Lung (tissue), 12 donors: ENCODE results near the gene DUSP14. TPM values are rescaled to one million over a fixed set of nuclear protein-coding genes. Genes with fewer than 3 reads are reported as not detected.

ENCODE experiments used
- ATAC-seq: fragments of 200-7000 bp; cut with Tn5 transposase; one replicate; pipeline ENCODE4 v1.9.1; 2020; ENCODE audit warnings: moderate number of reproducible peaks; ENCODE audit not compliant: insufficient read depth, low FRiP score
- DNase-seq, 3 donors: peaks; one replicate each; pipeline ENCODE4 v3.0.0-alpha.2; 2013 to 2017
- H3K27ac ChIP-seq, 2 donors: one replicate each; pipeline ENCODE4 v1.5.1; 2013; ENCODE audit warnings: mild to moderate bottlenecking in 2 of 2, moderate library complexity in 2 of 2, control low read depth in 1 of 2, inconsistent platforms in 1 of 2, low read depth in 1 of 2, low read length in 1 of 2
- H3K27me3 ChIP-seq, 3 donors: one replicate each; pipeline ENCODE4 v1.5.1; 2013; ENCODE audit warnings: low read length in 2 of 3; ENCODE audit not compliant: control insufficient read depth in 3 of 3, insufficient read depth in 3 of 3
- H3K36me3 ChIP-seq, 4 donors: one replicate each; pipeline ENCODE4 v1.5.1; 2013; ENCODE audit warnings: low read length in 4 of 4, mild to moderate bottlenecking in 1 of 4, moderate library complexity in 1 of 4; ENCODE audit not compliant: control insufficient read depth in 4 of 4, insufficient read depth in 4 of 4
- H3K4me1 ChIP-seq, 5 donors: one replicate each; pipeline ENCODE4 v1.5.1; 2013; ENCODE audit warnings: low read length in 5 of 5, mild to moderate bottlenecking in 2 of 5, moderate library complexity in 1 of 5; ENCODE audit not compliant: control insufficient read depth in 5 of 5, insufficient read depth in 5 of 5
- H3K4me3 ChIP-seq: one replicate; pipeline ENCODE4 v1.5.1; 2013; ENCODE audit warnings: mild to moderate bottlenecking, control low read depth, moderate library complexity
- H3K9ac ChIP-seq, 2 donors: one replicate each; pipeline ENCODE4 v1.5.1; 2013; ENCODE audit warnings: low read length in 2 of 2, control low read depth in 1 of 2; ENCODE audit not compliant: insufficient read depth in 1 of 2
- H3K9me3 ChIP-seq, 4 donors: one replicate each; pipeline ENCODE4 v1.5.1; 2013; ENCODE audit warnings: low read length in 3 of 4, mild to moderate bottlenecking in 1 of 4, moderate library complexity in 1 of 4; ENCODE audit not compliant: control insufficient read depth in 4 of 4, insufficient read depth in 3 of 4
- WGBS, 2 donors: extraction: QIAGEN DNeasy Blood & Tissue Kit; methylation state at CpG; one replicate each; pipeline ENCODE4 v1.1.7; 2013; 5-methylcytosine and 5-hydroxymethylcytosine counted together
- polyA plus RNA-seq, 2 donors: library from polyadenylated mRNA; stranded (reverse); fragments of 200-250 nt; gene quantifications; one replicate each; pipeline ENCODE4 v1.2.1, GENCODE V29; 2013
- total RNA-seq, 2 donors: library from RNA; depleted of rRNA in 1 of 2; stranded (reverse); fragments of >200 nt in 1 of 2; gene quantifications; one replicate each; pipeline ENCODE4 v1.2.1, GENCODE V29; 2014 to 2021
- TF ChIP-seq, protein P1 (sequence below): IDR thresholded peaks from 2 replicates; pipeline ENCODE4 v1.5.1; 2012; ENCODE audit warnings: mild to moderate bottlenecking; ENCODE audit errors: control extremely low read depth, extremely low read depth
- donor health status: control.
- donor health status: control.
- donor health status: Bipolar disorder and iron deficiency.
- donor health status: healthy.
- donor health status: DM: yes; HTN: yes; CAD: no.

The DUSP14 gene
- total and polyA plus RNA-seq, 4 donors, result 7.4 to 15.7 (median 10.4) TPM

GRCh38 chr17:37555386-37555785 is 65.7 kb downstream of the DUSP14 start:
- TF ChIP-seq, protein P1, sequence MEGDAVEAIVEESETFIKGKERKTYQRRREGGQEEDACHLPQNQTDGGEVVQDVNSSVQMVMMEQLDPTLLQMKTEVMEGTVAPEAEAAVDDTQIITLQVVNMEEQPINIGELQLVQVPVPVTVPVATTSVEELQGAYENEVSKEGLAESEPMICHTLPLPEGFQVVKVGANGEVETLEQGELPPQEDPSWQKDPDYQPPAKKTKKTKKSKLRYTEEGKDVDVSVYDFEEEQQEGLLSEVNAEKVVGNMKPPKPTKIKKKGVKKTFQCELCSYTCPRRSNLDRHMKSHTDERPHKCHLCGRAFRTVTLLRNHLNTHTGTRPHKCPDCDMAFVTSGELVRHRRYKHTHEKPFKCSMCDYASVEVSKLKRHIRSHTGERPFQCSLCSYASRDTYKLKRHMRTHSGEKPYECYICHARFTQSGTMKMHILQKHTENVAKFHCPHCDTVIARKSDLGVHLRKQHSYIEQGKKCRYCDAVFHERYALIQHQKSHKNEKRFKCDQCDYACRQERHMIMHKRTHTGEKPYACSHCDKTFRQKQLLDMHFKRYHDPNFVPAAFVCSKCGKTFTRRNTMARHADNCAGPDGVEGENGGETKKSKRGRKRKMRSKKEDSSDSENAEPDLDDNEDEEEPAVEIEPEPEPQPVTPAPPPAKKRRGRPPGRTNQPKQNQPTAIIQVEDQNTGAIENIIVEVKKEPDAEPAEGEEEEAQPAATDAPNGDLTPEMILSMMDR, result no peak
- DNase-seq (no peak), ATAC-seq (no peak)
- Histone ChIP-seq H3K27ac (no peak overlapping the region), H3K27me3 (no peaks in the 10 kb centered on the region), H3K4me3 (no peak overlapping the region), H3K9ac (no peak overlapping the region), H3K9me3 (no peaks in the 10 kb centered on the region), H3K4me1 (peaks cover 0 to 10% (median 0%) of the 10 kb centered on the region in 5 donors), H3K36me3 (peaks cover 15 to 39% (median 26%) of the 10 kb centered on the region in 4 donors)
- 97 to 98% methylated on average over 3 of the region's 3 CpGs for WGBS, 2 donors

DNA sequence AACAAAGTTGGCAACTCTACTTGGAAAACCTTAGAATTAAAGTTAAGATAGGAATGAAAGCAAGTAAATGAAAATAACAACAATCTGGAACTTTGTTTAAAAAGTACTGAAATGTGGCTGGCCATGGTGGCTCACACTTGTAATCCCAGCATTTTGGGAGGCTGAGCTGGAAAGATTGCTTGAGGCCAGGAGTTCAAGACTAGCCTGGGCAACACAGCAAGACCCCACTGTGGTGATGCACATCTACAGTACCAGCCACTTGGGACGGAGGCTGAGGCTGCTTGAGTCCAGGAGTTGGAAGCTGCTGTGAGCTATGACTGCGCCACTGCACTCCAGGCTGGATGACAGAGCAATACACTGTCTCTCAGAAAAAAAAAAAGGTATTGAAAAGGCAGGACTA is 67.8 kb downstream of the DUSP14 start:
- Histone ChIP-seq H3K9ac (no peak overlapping the region), H3K27me3 (no peaks in the 10 kb centered on the region), H3K4me1 (peaks cover 0 to 2% (median 0%) of the 10 kb centered on the region in 5 donors), H3K27ac (no peak overlapping the region), H3K9me3 (no peaks in the 10 kb centered on the region), H3K4me3 (no peak overlapping the region), H3K36me3 (peaks cover 16 to 42% (median 30%) of the 10 kb centered on the region in 4 donors)
- DNase-seq (no peak), ATAC-seq (no peak)
- TF ChIP-seq, protein P1, result no peak
- WGBS, 2 donors, result 95 to 100% methylated on average over 2 of the region's 2 CpGs

DNA sequence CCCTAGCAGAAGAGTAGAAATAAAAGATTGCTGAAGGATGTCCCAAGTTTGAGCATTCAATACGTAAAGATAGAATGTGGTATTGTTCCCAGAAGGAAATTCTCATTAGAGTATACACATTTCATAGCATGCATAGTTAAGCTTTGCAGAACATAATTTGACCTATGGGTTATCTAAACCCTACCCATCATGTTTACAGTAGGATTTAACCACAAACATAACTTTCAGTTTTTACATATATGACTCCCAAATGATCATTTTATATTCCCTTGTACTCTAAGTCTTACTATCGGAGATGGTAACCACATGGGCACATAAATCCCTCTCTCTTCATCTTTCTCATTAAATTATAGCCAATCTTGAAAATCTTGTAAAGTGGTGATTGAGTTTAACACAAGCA is 68.6 kb downstream of the DUSP14 start:
- WGBS, 2 donors, result 98% methylated on average over 2 of the region's 2 CpGs
- Histone ChIP-seq H3K9ac (no peak overlapping the region), H3K4me3 (no peak overlapping the region), H3K4me1 (no peaks in the 10 kb centered on the region), H3K36me3 (peaks cover 11 to 37% (median 26%) of the 10 kb centered on the region in 4 donors), H3K27me3 (no peaks in the 10 kb centered on the region), H3K27ac (no peak overlapping the region), H3K9me3 (no peaks in the 10 kb centered on the region)
- ATAC-seq (no peak), DNase-seq (no peak)
- TF ChIP-seq, protein P1, result no peak
